AG08395 (cell line): ENCODE results near the gene TTBK2.
"Not testable (repeated sequence)": the region's sequence is repeated elsewhere in the genome, so short reads cannot be mapped to it uniquely, and the experiment has no call there.

Experiments used
- DNase-seq: peaks from one replicate; pipeline ENCODE4 v3.0.0; 2012; ENCODE audit warnings: mixed read lengths, low spot score

The TTBK2 gene

GRCh38 chr15:42826251-42826890 is 94.2 kb downstream of the TTBK2 start:
- no peak for DNase-seq

GRCh38 chr15:42825599-42825998 is 95.0 kb downstream of the TTBK2 start:
- DNase-seq: no peak

DNA sequence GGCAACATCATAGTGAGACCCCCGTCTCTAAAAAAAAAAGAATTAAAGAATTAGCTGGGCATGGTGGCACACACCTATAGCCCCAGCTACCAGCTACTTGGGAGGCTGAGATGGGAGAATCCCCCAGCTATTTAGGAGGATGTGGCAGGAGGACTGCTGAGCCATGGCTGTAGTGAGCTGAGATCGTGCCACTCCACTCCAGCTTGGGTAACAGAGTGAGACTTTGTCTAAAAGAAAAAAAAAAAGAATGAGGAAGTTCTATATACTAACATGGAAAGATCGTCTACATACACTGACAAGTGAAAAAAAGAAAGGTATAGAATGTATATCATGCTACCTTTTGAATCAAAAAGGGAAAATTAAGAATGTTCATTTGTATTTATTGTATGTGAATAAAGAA is 99.8 kb downstream of the TTBK2 start:
- no peak for DNase-seq

- DNase-seq: no peak
Measured at GRCh38 chr15:42819786-42820185, 100.8 kb downstream of the TTBK2 start.

GRCh38 chr15:42811433-42811832 is 109.1 kb downstream of the TTBK2 start:
- DNase-seq: no peak

DNA sequence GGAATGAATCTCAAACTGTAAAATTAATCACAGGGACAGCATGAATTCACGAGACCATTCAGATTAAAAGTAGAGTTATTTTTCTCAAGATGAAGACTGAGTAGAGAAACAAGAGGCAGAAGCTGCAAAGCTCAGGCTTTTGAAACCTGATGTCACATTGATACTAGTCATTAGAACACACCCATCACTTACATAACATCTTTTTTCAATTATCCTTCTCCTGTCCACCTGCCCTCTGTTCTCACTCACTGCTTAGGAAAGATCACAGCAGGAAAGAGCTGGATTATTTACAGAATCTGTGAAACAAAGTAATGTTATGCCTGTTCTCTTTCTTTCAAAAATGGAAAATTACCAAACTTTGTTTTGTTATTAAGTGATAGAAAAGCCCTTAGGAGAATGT is 111.7 kb downstream of the TTBK2 start:
- no peak for DNase-seq

- no peak for DNase-seq
Measured at GRCh38 chr15:42805266-42805665, 115.3 kb downstream of the TTBK2 start.

- DNase-seq: no peak
Measured at GRCh38 chr15:42804739-42805138, 115.8 kb downstream of the TTBK2 start.

DNA sequence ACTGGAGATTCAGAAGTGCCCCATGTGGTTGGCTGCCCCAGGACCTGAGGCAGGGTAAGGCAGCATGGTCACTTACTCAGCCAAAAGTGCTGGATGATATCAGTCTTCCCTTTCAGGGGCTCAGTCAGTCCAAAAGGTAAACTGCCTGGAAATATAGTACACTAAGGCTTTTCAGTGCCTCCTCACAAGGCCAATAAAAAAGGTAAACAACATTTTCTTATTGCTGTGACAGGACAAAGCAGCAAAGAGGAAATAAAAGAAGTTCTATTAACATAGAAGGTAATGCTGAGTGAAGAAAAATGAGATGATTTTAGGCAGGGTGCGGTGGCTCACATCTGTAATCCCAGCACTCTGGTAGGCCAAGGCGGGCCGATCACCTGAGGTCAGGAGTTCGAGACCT is 117.1 kb downstream of the TTBK2 start:
- DNase-seq: no peak

- no peak for DNase-seq
Measured at GRCh38 chr15:42802168-42802567, 118.4 kb downstream of the TTBK2 start.

- no peak for DNase-seq
Measured at GRCh38 chr15:42800731-42801474, 119.7 kb downstream of the TTBK2 start.

GRCh38 chr15:42798802-42799201 is 121.8 kb downstream of the TTBK2 start:
- DNase-seq: no peak

- DNase-seq: no peak
Measured at GRCh38 chr15:42796955-42797782, 123.4 kb downstream of the TTBK2 start.

- DNase-seq: no peak
Measured at GRCh38 chr15:42788725-42789124, 131.9 kb downstream of the TTBK2 start.

GRCh38 chr15:42786978-42787377 is 133.6 kb downstream of the TTBK2 start:
- DNase-seq: no peak

GRCh38 chr15:42785569-42785968 is 135.0 kb downstream of the TTBK2 start:
- DNase-seq: no peak

DNA sequence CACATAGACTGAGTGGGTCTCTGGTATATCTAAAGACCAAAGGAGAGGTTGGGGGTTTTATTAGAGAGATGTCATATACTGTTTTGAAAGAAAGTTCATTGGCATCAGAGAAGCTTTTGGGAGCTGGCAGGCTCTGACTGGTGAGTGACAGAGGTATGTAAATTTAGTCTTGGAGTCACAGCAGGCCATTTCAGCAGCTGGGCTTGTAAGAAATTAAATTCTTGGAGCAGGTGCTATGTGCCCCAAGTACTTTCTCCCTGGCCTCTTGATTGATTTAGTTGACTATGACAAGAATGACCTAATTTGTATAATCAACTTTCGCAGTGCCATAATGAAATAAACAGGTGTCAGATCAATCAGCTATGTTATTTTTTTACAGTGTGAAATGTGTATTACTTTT is 135.9 kb downstream of the TTBK2 start:
- DNase-seq: no peak

DNA sequence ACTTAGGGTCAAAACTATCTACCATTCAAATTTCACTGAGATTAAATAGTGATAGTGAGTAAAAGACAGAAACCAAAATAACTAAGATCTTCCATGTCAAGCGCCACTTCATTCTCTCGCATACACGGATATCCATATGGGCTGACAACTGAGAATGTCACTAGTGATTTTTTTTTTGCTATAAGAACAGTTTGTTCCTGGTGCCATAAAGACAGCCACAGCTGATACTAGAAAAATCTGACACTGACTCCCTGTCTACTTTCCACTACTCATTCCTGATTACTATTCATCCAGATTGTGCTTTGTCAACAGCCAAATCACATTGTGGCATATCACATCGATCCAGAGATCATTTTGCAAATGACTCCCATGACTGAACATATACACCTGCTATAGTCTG is 137.9 kb downstream of the TTBK2 start:
- DNase-seq: no peak

- peak; percentile 18 for DNase-seq
Measured at GRCh38 chr15:42775416-42775815, 145.2 kb downstream of the TTBK2 start.

DNA sequence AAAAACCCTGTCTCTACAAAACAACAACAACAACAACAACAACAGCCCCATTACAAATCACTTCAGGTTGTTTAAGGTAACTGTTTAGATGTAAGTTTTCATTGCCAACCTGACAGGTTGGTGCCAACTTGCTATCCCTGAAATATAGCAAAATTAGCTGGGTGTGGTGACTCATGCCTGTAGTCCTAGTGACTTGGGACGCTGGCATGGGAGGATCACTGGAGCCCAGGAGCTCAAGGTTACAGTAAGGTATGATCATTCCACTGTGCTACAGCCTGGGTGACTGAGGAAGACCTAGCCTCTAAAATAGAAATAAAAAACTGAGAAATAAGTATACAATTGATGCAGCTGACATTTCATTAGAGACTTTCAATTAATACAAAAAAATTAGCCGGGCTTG is 147.7 kb downstream of the TTBK2 start:
- DNase-seq: no peak

- DNase-seq: no peak
Measured at GRCh38 chr15:42772144-42772543, 148.4 kb downstream of the TTBK2 start.

- not testable (repeated sequence) for DNase-seq
Measured at GRCh38 chr15:42766109-42766508, 154.5 kb downstream of the TTBK2 start.

DNA sequence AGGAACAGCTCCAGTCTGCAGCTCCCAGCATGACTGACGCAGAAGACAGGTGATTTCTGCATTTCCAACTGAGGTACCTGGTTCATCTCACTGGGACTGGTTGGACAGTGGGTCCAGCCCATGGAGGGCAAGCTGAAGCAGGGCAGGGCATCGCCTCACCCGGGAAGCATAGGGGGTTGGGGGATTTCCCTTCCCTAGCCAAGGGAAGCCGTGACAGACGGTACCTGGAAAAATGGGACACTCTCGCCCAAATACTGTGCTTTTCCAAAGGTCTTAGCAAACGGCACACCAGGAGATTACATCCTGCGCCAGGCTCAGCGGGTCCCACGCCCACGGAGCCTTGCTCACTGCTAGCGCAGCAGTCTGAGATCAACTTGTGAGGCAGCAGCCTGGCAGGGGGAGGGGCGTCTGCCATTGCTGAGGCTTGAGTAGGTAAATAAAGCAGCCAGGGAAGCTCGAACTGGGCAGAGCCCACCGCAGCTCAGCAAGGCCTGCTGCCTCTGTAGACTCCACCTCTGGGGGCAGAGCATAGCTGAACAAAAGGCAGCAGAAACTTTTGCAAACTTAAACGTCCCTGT is 156.3 kb downstream of the TTBK2 start:
- not testable (repeated sequence) for DNase-seq
